ENCODE measurements around the gene FBXL7.

FBXL7 gene

DNA sequence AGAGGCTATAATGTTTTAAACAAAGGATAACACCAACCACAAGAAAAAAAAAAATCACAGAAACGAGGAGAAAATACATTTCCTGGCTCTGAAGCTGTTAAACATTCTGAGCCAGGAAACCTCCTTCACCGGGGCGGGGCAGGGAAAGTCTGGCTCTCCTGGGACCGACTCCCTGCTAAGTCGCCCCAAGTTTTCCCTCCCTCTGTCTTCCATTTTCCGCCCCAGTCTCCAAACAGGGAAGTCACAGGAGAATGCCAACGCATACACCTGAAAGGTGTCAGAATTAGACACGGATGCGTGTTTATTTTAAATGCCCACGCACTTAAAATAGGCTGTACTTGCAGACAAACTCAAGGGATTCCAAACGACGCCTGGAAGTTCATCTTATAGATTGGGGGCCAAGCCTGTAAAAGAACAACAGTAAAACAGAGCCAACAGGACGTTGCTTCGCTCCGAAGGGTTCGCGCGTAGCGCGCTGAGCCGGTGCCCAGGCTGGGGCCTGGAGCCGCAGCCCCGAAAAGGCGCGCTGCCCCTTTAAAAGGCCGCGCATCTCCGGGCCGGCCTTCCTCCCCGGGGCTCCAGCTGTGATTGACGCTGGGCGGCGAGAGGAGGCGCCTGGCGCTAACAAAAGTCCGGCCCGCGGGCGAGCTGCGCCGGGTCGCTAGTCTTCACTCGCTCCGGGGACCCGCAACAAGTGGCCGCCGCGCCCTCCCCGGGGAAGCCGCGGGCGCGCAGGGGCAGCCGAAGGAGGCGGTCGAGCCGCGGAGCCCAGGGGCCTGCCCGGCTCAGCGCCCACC is at the start of gene FBXL7:
Gene FBXL7 (plus strand): TSS at position 653 of the 797 bp plus-strand sequence.
- peak; percentile 94 for DNase-seq

DNA sequence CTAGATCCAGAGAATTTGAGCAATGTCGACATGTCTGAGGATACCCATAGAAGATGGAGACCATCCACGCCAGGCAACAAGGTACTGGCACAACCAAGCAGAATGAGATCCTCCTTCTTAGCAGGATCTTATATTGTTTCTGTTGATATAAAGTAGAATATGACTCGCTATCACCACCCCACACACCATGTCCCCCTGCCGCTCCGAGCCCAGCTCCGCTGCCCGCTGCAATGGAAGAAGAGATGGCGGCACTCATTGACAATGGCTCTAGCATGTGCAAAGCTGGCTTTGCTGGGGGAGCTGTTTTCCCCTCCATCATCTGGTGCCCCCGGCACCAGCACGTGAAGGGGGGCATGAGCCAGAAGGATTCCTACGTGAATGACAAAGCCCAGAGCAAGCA is 49.5 kb upstream of the FBXL7 start:
- no peak for DNase-seq

DNA sequence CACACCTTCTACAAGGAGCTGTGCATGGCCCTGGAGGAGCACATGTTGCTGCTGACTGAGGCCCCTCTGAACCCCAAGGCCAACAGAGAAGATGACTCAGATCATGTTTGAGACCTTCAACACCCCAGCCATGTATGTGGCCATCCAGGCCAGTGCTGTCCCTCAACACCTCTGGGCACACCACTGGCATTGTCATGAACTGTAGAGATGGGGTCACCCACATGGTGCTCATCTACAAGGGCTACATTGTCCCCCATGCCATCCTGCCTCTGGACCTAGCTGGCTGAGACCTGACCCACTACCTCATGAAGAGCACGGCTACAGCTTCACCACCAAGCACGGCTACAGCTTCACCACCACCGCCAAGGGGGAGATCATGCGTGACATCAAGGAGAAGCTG is 49.0 kb upstream of the FBXL7 start:
- DNase-seq, result no peak

DNA sequence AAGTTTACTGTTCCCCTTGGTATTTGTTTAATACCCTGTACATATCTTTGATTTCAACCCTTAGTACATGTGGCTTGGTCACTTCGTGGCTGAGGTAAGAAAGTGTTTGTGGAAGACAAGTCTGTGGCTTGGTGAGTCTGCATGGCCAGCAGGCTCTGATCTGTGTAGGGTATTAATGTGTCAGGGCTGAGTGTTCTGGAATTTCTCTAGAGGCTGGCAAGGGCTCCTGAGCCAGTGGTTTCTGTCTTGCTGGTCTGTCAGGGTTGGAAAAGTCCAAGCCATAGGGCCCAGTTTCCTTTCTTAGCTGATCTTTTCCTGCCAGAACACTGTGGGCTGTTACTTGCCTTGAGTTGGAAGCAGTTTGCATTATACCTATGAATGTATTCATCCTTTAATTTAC is 48.0 kb upstream of the FBXL7 start:
- DNase-seq, result no peak

DNA sequence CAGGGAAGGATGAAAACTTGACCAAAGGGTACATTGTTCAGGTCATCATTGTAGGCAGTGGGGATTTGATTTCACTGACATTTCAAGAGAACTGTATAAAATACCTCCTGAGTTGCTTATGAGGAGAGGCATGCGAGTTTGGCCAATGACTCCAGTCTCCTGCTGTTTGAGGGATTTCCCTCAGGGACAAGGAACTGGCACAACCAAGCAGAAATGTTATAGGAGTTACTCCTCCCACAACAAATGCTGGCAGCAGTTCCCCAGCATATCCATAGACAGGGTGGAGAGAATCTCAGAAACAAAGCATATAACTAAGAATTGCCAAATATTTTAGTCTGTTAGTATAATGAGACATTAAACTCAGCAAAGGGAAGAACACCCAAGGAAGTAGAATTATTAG is 47.2 kb upstream of the FBXL7 start:
- no peak for DNase-seq

DNA sequence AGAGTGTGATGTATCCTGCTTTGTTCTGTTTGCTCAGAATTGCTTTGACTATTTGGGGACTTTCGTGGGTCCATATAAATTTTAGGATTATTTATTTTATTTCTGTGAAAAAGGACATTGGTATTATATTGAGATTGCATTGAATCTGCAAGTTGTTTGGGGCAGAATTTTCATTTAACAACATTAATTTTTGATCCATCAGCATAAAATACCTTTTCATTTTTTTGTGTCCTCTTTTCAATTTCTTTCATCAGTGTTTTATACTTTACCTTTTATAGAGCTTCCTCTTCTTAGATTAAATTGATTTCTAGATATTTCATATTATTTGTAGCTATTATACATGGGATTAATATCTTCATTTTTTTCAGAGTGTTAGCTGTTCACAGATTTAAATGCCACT is 40.8 kb upstream of the FBXL7 start:
- DNase-seq, result no peak

DNA sequence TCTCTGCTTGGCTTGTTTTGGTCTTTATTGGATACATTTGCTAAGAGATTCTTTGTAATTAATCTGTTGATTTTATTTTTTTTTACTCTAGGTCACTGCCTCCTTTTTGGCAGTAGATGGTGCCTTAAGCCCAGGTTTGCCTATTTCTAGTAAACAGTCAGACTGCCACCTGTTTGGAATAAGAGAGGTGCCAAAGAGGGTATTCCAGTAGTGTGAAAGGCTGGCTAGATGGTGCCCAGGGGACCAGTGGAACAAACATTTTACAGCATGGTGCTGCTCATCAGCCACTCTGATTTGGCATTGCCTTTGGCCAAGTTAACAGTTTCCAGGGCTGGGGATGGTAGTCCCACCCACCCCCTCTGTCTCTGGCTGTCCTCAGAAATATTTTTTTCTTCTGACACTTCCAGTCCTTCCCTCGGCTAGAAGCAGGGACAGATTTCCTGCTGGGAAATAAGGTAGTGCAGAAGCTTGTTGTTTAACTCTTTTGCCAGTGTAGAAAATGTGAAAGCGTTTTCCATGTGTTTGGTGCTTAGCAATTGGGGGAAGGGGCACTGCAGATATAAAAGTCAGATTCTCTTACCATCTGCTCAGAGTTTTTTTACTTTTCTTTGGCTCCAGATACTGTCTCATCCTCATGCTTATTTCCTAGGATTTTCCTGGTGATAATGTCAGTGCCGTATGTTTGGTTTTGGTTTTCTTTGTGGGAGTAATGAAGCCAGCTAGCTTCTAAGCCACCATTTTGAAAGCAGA is 36.6 kb upstream of the FBXL7 start:
- DNase-seq, result no peak

DNA sequence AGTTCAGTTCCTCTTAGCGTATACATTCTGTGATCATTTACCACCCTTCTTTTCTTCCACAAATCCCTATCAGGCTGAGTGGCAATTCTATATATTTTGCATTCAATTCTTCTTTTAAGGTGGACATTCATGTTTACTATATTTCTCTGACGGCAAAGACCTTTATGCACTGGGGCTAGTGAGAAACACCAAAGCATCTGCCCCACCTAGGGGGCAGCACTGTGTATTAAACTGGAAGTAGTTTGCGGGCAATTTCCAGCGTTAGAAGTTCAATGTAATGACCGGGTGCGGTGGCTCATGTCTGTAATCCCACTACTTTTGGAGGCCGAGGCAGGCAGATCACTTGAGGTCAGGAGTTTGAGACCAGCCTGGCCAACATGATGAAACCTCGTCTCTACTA is 27.9 kb upstream of the FBXL7 start:
- DNase-seq, result no peak

DNA sequence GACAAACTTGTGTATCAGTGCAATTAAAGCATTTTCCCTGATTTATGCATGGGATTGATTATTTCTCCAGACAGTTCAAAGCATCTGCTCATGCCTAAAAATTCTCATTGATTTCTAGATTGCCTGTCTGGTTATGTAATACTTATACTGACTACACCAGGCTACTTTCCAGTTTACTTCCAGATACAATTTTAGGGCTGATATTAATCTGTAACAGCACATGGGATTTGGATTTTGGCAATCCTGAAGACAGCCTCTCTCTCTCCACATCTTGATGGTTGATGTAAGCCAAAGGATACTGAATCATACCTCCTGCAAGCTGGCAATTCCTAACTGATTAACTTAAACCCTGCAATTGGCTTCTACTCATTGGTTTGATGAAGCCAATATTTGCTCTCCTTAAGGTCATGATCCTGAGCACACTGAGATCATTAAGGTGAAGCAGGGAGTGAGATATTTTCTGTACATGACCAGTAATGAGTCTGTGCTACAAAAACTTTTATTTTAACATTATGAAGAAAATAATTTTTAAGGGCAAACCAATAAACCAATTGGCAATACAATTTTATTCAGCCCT is 25.7 kb upstream of the FBXL7 start:
- DNase-seq, result peak; percentile 16

DNA sequence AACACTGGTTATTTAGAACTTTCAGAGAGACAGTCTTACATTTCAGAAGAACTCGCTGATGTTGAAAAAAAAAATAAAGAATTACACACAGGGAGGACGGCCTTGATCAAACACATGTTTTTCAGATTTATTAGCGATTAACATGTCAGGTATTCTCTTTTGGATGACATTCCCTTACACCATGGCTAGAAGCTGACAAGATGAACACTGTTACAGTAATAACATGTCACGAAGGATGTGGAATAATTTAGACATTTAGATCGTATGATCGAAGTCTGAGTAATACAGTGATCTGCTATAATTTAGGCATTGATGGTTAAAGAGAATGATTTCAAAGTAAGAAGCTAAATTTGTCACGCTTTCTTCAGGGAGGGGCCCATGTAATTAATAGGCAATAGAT is 24.6 kb upstream of the FBXL7 start:
- DNase-seq, result no peak

DNA sequence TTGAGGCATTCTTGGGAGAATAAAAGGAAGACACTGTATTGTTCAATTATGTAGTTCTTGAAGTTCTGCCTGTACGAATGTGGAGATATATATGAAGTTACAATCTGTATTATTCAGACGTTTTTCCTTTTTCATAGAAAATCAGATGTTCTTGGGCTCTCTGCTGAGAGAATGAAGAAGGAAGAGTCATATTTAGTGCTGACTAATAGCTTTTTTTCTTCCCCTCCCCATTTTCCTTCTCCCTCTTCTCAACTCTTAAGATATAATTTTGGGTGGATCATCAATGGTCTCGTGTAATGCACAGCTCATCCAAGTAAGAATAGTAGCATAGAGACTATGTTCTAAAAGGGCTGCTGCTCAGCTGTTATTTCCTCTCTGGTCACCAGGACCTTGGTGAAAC is 23.0 kb upstream of the FBXL7 start:
- no peak for DNase-seq

DNA sequence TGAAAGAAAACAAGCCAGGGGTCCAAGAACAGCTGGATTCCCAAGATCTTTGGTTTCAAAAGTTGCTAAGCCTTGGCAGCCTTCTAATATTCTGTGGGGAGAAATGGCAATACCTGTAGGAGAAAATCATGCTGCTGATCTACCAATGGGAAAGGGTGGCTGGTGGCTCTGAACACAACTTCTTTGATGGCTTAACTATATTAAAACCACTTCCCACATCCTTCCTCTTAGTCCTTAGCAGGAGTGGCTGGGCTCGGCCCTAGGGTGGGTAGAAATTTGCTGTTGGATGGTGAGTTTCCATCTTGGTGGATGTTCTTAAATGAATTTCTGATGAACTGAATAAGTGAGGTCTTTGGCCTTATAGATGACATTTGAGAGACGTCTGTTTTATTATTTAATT is 19.5 kb upstream of the FBXL7 start:
- DNase-seq, result no peak

DNA sequence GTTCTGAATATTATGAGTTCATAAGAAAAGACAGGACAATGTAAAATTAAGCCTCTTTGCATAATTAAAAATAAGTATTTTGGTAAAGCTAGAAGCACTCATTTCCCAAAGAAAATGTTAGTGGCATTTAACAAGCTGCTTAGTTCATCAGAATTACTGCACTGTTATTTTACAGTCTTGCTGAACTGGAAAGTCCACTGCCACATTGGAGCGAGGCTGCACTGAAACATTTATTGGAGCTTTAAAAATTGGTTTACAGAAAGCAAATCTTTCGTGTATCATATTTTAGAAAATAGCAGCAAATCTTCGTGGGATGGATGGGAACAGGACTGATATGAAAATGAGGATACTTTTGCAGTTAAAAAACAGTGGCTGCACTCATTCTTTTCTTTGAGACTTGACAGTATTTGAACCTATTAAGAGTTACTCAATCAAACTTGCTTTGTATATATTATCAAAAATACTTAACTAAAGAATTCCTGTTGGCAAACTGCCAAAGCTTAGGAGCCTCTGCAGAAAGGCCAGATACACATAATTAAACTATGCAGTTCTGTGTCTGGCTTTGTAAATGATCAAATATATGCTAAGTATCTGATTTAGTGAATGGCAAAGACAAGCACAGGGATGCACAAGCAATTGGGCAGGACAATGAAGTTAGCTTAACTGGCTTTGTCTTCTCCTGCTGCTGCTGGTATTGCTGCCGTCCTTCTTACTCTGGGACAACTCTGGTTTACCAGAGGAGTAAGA is 16.5 kb upstream of the FBXL7 start:
- DNase-seq, result peak; percentile 30

DNA sequence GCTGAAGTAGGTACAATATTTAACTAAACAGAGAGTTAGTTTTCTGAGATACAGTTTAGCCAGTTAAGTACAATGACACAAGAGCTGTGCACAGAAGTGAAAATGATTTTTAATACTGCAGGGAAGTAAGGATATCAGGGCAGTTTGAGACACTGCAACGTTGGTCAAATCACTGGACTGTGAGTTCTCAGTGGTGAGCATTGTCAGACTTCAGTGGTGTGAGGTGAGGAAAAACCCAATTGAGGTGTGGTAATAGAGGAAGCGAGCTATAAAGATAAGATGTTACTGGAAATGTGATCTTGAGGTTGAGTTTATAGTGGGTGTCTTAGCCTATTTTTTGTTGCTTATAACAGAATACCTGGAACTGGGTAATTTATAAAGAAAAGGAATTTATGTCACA is 12.8 kb upstream of the FBXL7 start:
- DNase-seq, result no peak

DNA sequence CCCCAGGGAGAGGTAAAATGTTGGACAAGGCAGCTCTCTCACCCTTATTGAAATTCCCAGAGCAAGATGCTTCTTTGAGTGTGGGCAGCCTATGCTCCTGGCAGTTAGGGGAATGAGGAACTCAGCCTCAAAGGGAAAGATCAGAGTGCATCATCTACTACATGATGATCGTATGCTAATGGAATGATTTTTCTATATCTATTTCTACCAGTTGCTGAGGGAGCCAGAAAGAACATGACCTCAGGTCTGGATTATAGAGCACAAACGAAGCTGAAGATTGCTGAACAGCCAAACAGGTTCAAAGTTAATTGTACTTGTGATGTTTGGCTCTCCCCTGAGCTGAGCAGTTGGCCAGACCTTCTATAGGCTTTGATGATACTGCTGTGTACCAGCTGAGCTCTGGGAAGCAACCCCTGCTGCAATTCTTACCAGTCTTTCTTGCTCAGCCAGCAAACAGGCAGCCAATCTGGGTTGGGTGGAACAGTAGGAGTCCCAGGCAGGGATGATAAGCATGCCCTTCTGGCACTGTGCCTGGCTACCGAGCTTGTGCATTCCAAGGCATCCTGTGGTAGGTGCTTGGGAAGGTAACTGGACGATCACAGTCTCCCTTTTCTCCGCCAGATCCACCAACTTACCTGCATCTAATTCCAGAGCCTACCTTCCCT is 10.3 kb upstream of the FBXL7 start:
- DNase-seq, result no peak

DNA sequence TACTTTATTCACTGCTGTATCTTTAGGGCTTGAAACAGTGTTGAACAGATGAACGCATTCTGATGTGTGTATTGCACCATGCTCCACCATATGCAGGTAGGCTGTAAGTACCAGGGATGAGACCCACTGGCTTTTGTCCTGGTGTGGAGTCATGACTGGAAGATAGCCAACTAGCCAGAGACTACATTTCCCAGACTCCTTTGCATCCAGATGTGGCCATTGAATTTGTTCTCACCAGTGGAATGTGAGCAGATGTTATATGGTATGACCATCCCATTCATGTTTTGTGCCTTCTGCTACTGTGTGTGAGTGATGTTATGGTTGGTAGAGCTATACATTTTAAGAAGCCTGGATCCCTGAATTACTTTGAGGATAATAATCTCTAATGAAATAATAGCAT is 7.4 kb upstream of the FBXL7 start:
- DNase-seq, result no peak

DNA sequence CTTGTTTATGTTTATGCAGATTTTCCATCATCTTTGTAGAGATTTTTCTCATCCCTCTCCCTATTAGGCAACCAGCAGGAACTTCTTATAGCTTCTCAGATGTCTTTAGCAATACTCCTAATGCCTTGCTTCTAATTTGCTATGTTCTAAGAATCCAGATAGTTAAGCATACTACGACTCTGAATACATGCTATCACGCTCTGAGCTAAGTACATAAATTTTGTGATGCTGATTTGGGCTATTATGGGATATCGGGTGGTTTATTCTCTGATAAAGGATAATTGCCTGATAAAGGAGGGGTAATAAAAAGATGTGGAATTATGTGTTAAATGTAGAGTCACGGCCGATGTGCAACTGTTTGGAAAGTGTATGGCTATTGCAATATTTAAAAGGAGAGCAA is 6.5 kb upstream of the FBXL7 start:
- no peak for DNase-seq

DNA sequence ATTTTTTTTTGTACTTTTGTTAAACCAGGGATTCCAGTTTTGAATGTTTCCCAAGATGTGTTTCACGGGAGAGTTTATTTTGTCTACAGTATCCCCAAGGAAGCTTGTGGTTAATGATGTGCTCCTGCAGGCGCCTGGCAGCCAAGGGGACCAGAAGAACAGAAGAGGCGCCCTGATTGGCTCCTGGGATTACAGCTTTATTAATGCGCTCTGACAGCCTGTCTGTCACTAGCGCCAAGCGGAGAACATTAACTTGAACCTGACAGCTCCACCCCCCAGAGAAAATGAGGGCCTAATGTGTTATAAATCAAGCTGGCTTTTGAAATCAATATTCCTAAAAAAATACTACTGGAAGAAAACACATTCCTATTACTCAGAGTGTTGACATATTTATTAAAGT is 5.0 kb upstream of the FBXL7 start:
- peak; percentile 75 for DNase-seq

DNA sequence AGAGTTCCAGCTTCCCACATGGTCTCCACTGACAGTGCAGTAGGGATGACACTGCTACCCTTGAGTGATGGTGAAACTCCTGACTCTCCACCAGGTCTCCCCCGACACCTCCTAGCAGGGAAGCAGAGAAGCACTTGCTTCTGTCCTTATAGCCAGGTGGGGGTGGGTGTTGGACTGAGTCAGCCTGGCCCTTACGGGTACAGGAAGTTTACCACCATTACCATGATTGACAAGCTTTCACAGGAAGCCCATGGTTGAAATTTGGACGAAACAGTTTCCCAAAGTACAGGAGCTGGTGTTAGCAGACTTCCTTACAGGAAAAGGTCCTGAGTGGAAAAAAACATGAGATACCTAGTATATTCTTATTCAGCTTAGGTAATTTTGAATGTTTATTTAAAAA is 3.1 kb upstream of the FBXL7 start:
- no peak for DNase-seq

DNA sequence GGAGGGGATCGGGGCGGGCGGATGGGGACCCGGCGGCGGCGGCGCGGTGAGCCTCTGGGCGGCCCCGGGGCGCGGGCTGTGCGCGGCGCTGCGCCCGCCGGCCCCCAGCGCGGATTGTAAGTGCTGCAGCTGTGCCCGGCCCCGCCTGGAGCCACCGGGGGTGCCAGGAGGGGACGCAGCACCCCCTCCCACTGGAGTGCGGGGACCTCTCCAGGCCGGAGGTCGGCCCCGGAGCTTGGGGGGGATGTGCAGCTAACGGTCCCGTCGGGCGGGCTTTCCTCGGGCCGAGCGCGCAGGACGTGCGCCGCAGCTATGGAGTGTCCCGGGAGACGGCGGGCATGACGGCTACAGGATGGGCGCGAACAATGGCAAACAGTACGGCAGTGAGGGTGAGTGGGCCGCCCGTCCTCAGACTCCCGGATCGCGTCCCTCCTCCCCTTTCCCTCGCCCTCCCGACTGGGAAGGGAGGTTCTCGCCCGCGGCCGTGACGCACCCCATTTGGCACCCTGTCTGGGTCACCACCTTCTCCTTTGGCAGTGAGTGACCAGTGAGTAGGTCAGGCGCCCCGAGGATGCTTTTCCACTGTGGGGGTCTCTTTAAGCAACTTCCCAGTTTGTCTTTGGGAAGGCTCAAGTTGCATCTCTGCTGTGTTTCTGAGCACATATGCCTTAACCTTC is 483 bp downstream of the FBXL7 start:
- peak; percentile 82 for DNase-seq

DNA sequence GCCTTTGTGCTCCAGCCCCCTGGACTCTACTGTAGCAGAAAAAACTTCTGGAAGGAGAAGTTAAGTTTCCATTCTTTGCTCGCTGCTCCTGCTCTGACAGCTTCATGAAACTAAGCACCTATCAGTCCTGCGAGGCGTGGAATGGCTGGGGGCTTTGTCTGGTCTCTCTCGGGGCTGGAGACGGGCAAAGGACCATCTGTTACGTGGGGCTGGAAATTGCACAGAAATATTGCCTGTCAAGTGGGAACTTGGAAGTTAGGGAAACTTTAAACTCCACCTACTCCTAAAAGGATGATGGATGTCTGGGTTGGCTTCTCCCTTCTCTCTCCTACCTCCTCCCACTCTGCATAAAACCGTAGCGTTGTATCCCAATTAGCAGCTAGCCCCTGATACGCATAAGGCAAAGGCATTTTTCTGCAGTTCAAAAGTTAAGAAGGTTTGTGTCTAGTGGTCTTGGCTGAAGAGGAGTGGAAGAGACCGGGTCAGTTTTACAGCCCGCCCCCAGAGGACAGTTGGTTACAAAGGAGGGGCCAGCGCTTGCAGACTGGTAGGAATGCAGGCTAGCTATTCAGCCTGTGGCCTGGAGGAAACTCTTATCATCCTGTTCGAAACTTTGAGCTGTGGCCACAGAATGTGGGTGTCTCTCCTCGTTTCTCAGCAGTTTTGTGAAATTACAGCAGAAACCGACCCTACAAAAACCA is 1.3 kb downstream of the FBXL7 start:
- peak; percentile 88 for DNase-seq

DNA sequence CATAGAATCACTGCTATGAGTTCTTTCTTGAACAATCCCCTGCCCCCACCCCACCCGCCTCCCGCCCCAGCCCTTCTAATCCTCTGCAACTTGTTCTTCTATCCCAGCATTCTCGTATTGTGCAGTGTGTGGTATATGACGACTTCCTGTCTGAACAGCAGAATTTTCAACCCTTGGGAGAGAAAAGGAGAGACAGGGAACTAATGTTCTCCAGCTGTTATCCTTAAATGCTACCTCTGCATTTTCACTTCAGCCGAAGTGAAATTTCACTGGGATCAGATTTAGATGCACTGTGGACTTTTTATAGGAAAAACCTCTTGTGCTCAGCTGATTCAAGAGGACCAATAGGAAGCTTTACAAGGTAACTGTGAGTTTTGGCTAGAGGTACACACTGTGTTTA is 2.2 kb downstream of the FBXL7 start:
- peak; percentile 56 for DNase-seq
